ENCODE measurements around the gene ENO2. TPM values are rescaled to one million over a fixed set of nuclear protein-coding genes. Genes with fewer than 3 reads are reported as not detected.

The ENO2 gene
- total RNA-seq, 1 experiment from 2014 or later = 40.3 TPM

- no peaks in the 10 kb centered on the region for H3K9me2 ChIP-seq (replicated peaks; ENCODE audit: insufficient read depth, low read length)
- peaks cover 16% of the 10 kb centered on the region; the same call in 1 of the 2 replicates for H4K20me1 ChIP-seq (ENCODE audit: insufficient read depth, low read depth, low read length)
- no peak overlapping the region for H3K4me3 ChIP-seq (ENCODE audit: low read length)
- H3K79me2 ChIP-seq (ENCODE audit: low read length) = no peaks in the 10 kb centered on the region
- H3K4me1 ChIP-seq (ENCODE audit: low read length) = peaks cover 82% of the 10 kb centered on the region
- H3K36me3 ChIP-seq (ENCODE audit: insufficient read depth, low read length) = peaks cover 23% of the 10 kb centered on the region; the same call in 1 of the 2 replicates
- H3K27me3 ChIP-seq (ENCODE audit: low read length) = no peaks in the 10 kb centered on the region
- peak overlapping the region; percentile 83 for H3K4me2 ChIP-seq (ENCODE audit: low read depth, low read length, poor library complexity, severe bottlenecking)
- no peaks in the 10 kb centered on the region for H3K9me3 ChIP-seq (ENCODE audit: low read length)
- no peak overlapping the region for H2AFZ ChIP-seq (ENCODE audit: low read length)
- H3K27ac ChIP-seq (ENCODE audit: low read length) = peak overlapping the region; percentile 84
- no peak for DNase-seq
- peak overlapping the region; percentile 50 for H3K9ac ChIP-seq (ENCODE audit: low read length)
Measured at GRCh38 chr12:6959805-6960592, 45.6 kb downstream of the ENO2 start.

GRCh38 chr12:6960593-6961277, 46.4 kb downstream of the ENO2 start:
- H3K36me3 ChIP-seq (ENCODE audit: insufficient read depth, low read length) = peaks cover 21% of the 10 kb centered on the region; the same call in 1 of the 2 replicates

GRCh38 chr12:6961278-6961694, 46.9 kb downstream of the ENO2 start:
- H3K79me2 ChIP-seq (ENCODE audit: low read length) = no peaks in the 10 kb centered on the region
- no peaks in the 10 kb centered on the region for H3K27me3 ChIP-seq (ENCODE audit: low read length)
- peaks cover 14% of the 10 kb centered on the region; the same call in 1 of the 2 replicates for H4K20me1 ChIP-seq (ENCODE audit: insufficient read depth, low read depth, low read length)
- H3K9me2 ChIP-seq (replicated peaks; ENCODE audit: insufficient read depth, low read length) = no peaks in the 10 kb centered on the region
- peak overlapping the region; percentile 38 for H3K4me2 ChIP-seq (ENCODE audit: low read depth, low read length, poor library complexity, severe bottlenecking)
- peaks cover 77% of the 10 kb centered on the region for H3K4me1 ChIP-seq (ENCODE audit: low read length)
- peak; percentile 75 for DNase-seq
- H3K27ac ChIP-seq (ENCODE audit: low read length) = peak overlapping the region; percentile 79
- H2AFZ ChIP-seq (ENCODE audit: low read length) = no peak overlapping the region
- peak overlapping the region; percentile 44 for H3K9ac ChIP-seq (ENCODE audit: low read length)
- no peaks in the 10 kb centered on the region for H3K9me3 ChIP-seq (ENCODE audit: low read length)
- H3K4me3 ChIP-seq (ENCODE audit: low read length) = no peak overlapping the region; the same call in 1 of the 2 replicates
- H3K36me3 ChIP-seq (ENCODE audit: insufficient read depth, low read length) = peaks cover 23% of the 10 kb centered on the region; the same call in 1 of the 2 replicates

More at GRCh38 chr12:6960593-6961277, 46.4 kb downstream of the ENO2 start:
- Histone ChIP-seq H3K9me2 (replicated peaks; ENCODE audit: insufficient read depth, low read length) (no peaks in the 10 kb centered on the region), H3K9me3 (ENCODE audit: low read length) (no peaks in the 10 kb centered on the region), H3K4me1 (ENCODE audit: low read length) (peaks cover 81% of the 10 kb centered on the region), H3K4me2 (ENCODE audit: low read depth, low read length, poor library complexity, severe bottlenecking) (peak overlapping the region; percentile 38), H3K27ac (ENCODE audit: low read length) (peak overlapping the region; percentile 79), H3K9ac (ENCODE audit: low read length) (peak overlapping the region; percentile 44), H3K27me3 (ENCODE audit: low read length) (no peaks in the 10 kb centered on the region), H3K4me3 (ENCODE audit: low read length) (no peak overlapping the region; the same call in 1 of the 2 replicates), H2AFZ (ENCODE audit: low read length) (no peak overlapping the region), H4K20me1 (ENCODE audit: insufficient read depth, low read depth, low read length) (peaks cover 14% of the 10 kb centered on the region; the same call in 1 of the 2 replicates), H3K79me2 (ENCODE audit: low read length) (no peaks in the 10 kb centered on the region)
- DNase-seq = no peak

- peaks cover 23% of the 10 kb centered on the region; the same call in 1 of the 2 replicates for H3K36me3 ChIP-seq (ENCODE audit: insufficient read depth, low read length)
- no peak overlapping the region for H2AFZ ChIP-seq (ENCODE audit: low read length)
- peak overlapping the region; percentile 38 for H3K4me2 ChIP-seq (ENCODE audit: low read depth, low read length, poor library complexity, severe bottlenecking)
- H3K9ac ChIP-seq (ENCODE audit: low read length) = peak overlapping the region; percentile 44
- no peaks in the 10 kb centered on the region for H3K9me3 ChIP-seq (ENCODE audit: low read length)
- no peaks in the 10 kb centered on the region for H3K79me2 ChIP-seq (ENCODE audit: low read length)
- H3K4me3 ChIP-seq (ENCODE audit: low read length) = no peak overlapping the region
- peaks cover 72% of the 10 kb centered on the region for H3K4me1 ChIP-seq (ENCODE audit: low read length)
- peaks cover 14% of the 10 kb centered on the region; the same call in 1 of the 2 replicates for H4K20me1 ChIP-seq (ENCODE audit: insufficient read depth, low read depth, low read length)
- peak overlapping the region; percentile 79 for H3K27ac ChIP-seq (ENCODE audit: low read length)
- H3K9me2 ChIP-seq (replicated peaks; ENCODE audit: insufficient read depth, low read length) = no peaks in the 10 kb centered on the region
- DNase-seq = peak; percentile 90
- H3K27me3 ChIP-seq (ENCODE audit: low read length) = no peaks in the 10 kb centered on the region
Measured at GRCh38 chr12:6961695-6962284, 47.4 kb downstream of the ENO2 start.

- Histone ChIP-seq H3K4me1 (ENCODE audit: low read length) (peaks cover 65% of the 10 kb centered on the region), H3K4me3 (ENCODE audit: low read length) (no peak overlapping the region), H3K27me3 (ENCODE audit: low read length) (no peaks in the 10 kb centered on the region), H4K20me1 (ENCODE audit: insufficient read depth, low read depth, low read length) (peaks cover 14% of the 10 kb centered on the region; the same call in 1 of the 2 replicates), H3K4me2 (ENCODE audit: low read depth, low read length, poor library complexity, severe bottlenecking) (peak overlapping the region; percentile 38), H3K27ac (ENCODE audit: low read length) (peak overlapping the region; percentile 79), H3K79me2 (ENCODE audit: low read length) (no peaks in the 10 kb centered on the region), H3K9ac (ENCODE audit: low read length) (peak overlapping the region; percentile 44), H3K9me3 (ENCODE audit: low read length) (no peaks in the 10 kb centered on the region), H3K9me2 (replicated peaks; ENCODE audit: insufficient read depth, low read length) (no peaks in the 10 kb centered on the region), H2AFZ (ENCODE audit: low read length) (no peak overlapping the region), H3K36me3 (ENCODE audit: insufficient read depth, low read length) (peaks cover 28% of the 10 kb centered on the region; the same call in 1 of the 2 replicates)
- peak; percentile 76 for DNase-seq
Measured at GRCh38 chr12:6962285-6963015, 48.1 kb downstream of the ENO2 start.

- no peak overlapping the region for H3K4me3 ChIP-seq (ENCODE audit: low read length)
- no peaks in the 10 kb centered on the region for H3K27me3 ChIP-seq (ENCODE audit: low read length)
- H3K4me1 ChIP-seq (ENCODE audit: low read length) = peaks cover 65% of the 10 kb centered on the region
- H3K9me3 ChIP-seq (ENCODE audit: low read length) = no peaks in the 10 kb centered on the region
- H4K20me1 ChIP-seq (ENCODE audit: insufficient read depth, low read depth, low read length) = peaks cover 9% of the 10 kb centered on the region; the same call in 1 of the 2 replicates
- H3K9ac ChIP-seq (ENCODE audit: low read length) = no peak overlapping the region
- H3K4me2 ChIP-seq (ENCODE audit: low read depth, low read length, poor library complexity, severe bottlenecking) = no peak overlapping the region
- no peaks in the 10 kb centered on the region for H3K9me2 ChIP-seq (replicated peaks; ENCODE audit: insufficient read depth, low read length)
- peaks cover 30% of the 10 kb centered on the region for H3K36me3 ChIP-seq (ENCODE audit: insufficient read depth, low read length)
- H3K27ac ChIP-seq (ENCODE audit: low read length) = no peak overlapping the region
- peaks cover 2% of the 10 kb centered on the region for H3K79me2 ChIP-seq (ENCODE audit: low read length)
- H2AFZ ChIP-seq (ENCODE audit: low read length) = no peak overlapping the region
- peak; percentile 72 for DNase-seq
Measured at GRCh38 chr12:6963016-6963731, 48.8 kb downstream of the ENO2 start.

- H3K27ac ChIP-seq (ENCODE audit: low read length) = peak overlapping the region; percentile 58
- peaks cover 34% of the 10 kb centered on the region for H3K36me3 ChIP-seq (ENCODE audit: insufficient read depth, low read length)
- no peak for DNase-seq
- no peak overlapping the region for H3K4me2 ChIP-seq (ENCODE audit: low read depth, low read length, poor library complexity, severe bottlenecking)
- H3K9me3 ChIP-seq (ENCODE audit: low read length) = no peaks in the 10 kb centered on the region
- H2AFZ ChIP-seq (ENCODE audit: low read length) = no peak overlapping the region
- no peak overlapping the region for H3K4me3 ChIP-seq (ENCODE audit: low read length)
- H3K9ac ChIP-seq (ENCODE audit: low read length) = no peak overlapping the region
- no peaks in the 10 kb centered on the region for H3K27me3 ChIP-seq (ENCODE audit: low read length)
- H3K4me1 ChIP-seq (ENCODE audit: low read length) = peaks cover 65% of the 10 kb centered on the region
- no peaks in the 10 kb centered on the region for H3K9me2 ChIP-seq (replicated peaks; ENCODE audit: insufficient read depth, low read length)
- H3K79me2 ChIP-seq (ENCODE audit: low read length) = peaks cover 9% of the 10 kb centered on the region
- peaks cover 5% of the 10 kb centered on the region; the same call in 1 of the 2 replicates for H4K20me1 ChIP-seq (ENCODE audit: insufficient read depth, low read depth, low read length)
Measured at GRCh38 chr12:6963791-6964413, 49.5 kb downstream of the ENO2 start.
